Epithelial cell of proximal tubule (primary cell): Measurements from ENCODE around the gene RAPGEF1. TPM values are rescaled to one million over a fixed set of nuclear protein-coding genes. Genes with fewer than 3 reads are reported as not detected.

Experiments
- DNase-seq: peaks from one replicate; pipeline ENCODE4 v3.0.0-alpha.2; 2011; ENCODE audit warnings: low read depth
- H3K4me3 ChIP-seq: 2 replicates; pipeline ENCODE4 v1.5.1; 2011; ENCODE audit warnings: low read depth, mild to moderate bottlenecking, low read length
- total RNA-seq: library from RNA; depleted of rRNA; stranded (reverse); fragments of >200 nt; gene quantifications from 2 replicates; pipeline ENCODE4 v1.2.3, GENCODE V29; 2015
- TF ChIP-seq, protein P1 (sequence below): conservative IDR thresholded peaks from 2 replicates; pipeline ENCODE4 v1.5.1; 2012; ENCODE audit warnings: low read depth, mild to moderate bottlenecking, low read length

Gene RAPGEF1
- total RNA-seq, 1 donor from 2014 or later, result 34.8 TPM

DNA sequence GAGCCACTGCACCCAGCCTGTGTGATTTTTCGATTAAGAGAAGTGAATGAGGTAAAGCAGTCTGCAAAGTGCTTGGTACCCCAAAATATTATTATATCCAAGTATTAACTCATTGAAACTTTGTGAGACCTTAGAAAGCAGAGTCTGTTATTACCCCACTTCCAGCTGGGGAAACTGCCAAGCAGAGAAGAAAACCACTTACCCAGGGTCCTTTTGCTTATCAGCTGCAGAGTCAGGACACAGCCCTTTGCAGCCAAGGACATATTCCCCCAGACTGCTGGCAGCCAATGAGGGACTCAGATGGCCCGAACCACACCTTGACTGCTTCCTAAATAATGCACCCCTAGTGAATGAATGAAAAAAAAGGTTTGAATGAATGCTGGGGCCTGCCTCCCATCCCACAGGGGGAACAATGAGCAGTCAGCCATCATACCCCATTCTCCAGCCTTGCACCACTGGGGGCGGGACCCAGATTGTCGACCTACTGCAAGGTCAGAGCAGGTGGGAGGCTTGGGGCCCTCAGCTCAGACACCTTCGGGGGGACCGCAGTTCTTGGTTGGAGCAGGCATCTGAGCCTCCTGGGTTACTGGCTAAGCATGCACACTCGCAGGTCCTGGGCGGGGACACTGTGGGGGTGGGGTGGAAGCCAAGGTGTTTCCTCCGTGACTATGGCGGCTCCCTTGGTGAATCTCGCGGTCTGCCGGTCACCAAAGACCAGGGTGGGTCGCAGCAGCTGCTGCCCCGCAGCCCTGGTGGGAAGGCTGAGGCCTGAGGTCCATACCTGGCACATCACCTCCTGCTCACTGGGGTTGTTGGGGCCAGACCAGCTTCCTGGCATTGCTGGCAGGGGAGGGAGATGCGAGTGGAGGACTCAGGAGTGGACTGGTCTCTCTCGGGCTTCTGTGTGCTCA, 164.9 kb downstream of the RAPGEF1 start:
- H3K4me3 ChIP-seq, result no peak overlapping the region
- TF ChIP-seq, protein P1, sequence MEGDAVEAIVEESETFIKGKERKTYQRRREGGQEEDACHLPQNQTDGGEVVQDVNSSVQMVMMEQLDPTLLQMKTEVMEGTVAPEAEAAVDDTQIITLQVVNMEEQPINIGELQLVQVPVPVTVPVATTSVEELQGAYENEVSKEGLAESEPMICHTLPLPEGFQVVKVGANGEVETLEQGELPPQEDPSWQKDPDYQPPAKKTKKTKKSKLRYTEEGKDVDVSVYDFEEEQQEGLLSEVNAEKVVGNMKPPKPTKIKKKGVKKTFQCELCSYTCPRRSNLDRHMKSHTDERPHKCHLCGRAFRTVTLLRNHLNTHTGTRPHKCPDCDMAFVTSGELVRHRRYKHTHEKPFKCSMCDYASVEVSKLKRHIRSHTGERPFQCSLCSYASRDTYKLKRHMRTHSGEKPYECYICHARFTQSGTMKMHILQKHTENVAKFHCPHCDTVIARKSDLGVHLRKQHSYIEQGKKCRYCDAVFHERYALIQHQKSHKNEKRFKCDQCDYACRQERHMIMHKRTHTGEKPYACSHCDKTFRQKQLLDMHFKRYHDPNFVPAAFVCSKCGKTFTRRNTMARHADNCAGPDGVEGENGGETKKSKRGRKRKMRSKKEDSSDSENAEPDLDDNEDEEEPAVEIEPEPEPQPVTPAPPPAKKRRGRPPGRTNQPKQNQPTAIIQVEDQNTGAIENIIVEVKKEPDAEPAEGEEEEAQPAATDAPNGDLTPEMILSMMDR, result no peak
- no peak for DNase-seq

DNA sequence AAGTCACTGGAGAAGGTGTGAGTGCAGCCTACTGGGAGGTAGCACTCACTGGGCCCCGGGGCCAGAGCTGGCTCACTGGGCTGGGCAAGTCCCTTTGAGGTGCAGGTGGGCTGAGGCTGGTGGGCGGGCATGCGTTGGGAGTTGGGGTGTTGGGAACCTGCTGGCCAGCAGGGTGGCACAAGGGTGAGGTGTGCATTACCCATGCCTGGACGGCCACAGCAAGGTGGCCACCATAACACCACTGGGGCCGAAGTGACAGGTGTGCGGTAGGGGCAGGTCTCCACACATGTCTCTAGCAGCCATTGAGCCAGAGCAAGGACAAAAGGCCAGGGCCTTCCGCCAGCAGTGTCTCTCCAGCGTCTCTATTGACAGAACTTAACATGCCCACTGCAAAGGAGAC, 172.0 kb downstream of the RAPGEF1 start:
- DNase-seq, result no peak
- H3K4me3 ChIP-seq, result no peak overlapping the region
- TF ChIP-seq, protein P1, result no peak

DNA sequence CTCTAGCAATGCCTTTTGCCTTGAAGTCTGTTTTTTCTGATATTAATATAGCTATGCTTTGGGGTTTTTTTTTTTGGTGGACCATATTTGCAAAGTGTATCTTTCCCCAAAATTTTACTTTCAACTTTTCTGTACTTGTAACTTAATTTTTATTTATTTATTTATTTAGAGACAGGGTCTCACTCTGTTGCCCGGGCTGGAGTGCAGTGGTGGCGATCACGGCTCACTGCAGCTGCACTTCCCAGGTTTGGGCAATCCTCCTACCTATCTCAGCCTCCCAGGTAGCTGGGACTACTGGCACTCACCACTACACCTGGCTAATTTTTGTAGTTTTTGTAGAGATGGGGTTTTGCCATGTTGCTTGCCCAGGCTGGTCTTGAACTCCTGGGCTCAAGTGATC, 173.7 kb downstream of the RAPGEF1 start:
- TF ChIP-seq, protein P1, result no peak
- DNase-seq, result no peak
- no peak overlapping the region for H3K4me3 ChIP-seq

DNA sequence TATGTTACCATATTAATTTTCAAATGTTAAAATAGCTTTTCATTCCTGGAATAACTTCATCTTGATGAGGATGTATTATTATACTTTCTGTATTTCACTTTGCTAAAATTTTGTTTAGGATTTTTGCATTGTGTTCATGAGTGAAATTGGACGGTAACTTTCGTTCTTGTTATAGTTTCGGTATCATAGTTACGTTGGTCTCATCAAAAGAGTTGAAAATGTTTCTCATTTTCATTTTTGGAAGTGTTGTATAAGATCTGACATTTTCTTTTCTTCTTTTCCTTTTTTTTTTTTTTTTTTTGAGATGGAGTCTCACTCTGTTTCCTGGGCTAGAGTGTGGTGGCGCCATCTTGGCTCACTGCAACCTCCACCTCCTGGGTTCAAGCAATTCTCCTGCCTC, 174.5 kb downstream of the RAPGEF1 start:
- TF ChIP-seq, protein P1, result no peak
- no peak for DNase-seq

DNA sequence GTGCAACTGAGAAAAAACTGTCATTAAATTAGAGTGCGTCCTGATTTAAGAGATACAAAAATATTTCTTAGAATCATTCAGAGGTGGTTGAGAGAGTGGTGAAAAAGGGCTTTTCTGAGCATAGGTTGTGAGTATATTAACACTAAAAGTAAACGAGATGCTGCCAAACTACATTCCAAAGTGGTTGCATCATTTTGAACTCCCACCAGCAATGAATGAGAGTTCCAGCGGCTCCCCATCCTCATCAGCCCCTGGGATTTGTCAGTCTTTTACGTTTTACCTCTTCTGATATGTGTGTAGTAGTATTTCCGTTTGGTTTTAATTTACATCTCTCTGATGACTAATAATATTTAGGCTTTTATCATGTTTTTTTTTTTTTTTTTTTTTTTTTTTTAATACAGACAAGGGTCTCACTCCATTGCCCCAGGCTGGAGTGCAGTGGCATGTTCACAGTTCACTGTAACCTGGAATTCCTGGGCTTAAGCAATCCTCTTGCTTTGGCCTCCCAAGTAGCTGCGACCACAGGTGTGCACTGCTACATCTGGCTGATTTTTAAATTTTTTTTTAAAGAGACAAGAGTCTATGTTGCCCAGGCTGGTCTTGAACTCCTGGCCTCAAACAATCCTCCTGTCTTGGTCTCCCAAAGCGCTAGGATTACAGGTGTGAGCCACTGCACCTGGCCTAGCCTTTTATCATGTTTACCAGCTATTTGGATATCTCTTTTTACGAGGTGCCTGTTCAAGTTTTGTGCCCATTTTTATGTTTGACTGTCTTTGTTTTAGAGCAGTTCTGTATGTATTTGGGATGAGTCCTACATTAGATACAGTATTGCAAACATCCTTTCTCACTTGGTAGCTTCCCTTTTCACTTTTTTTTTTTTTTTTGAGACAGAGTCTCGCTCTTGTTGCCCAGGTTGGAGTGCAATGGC, 177.6 kb downstream of the RAPGEF1 start:
- TF ChIP-seq, protein P1, result no peak
- DNase-seq, result no peak
- no peak overlapping the region for H3K4me3 ChIP-seq

More for the DNA sequence above, 174.5 kb downstream of the RAPGEF1 start:
- H3K4me3 ChIP-seq, result no peak overlapping the region

DNA sequence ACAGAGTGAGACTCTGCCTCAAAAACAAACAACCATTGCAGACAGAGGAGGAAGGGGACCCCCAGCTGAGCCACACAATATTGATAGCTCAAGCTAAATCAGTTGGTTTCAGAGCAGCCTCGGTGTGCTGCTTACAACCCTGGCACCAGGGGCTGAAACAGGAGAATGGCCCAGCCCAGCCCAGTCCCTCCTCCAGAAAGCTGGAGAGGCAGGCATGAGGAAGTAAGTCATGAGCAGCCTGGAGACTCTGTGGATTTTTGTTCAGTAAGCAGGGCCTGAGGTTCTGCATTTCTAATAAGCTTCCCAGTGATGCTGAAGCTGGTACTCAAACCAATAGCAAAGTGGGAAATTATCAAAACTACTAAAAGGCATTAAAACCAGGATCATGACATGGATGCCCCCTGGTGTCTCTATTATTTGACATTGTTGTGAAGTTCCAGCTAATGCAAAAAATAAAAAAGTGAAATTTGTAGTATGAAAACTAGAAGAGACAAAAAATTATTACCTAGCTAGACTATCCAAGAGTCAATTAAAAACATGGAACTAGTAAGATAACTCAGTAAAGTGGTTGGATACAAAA, 180.4 kb downstream of the RAPGEF1 start:
- H3K4me3 ChIP-seq, result no peak overlapping the region
- no peak for DNase-seq
- TF ChIP-seq, protein P1, result no peak
